ENCODE results near the gene KRT86. TPM values are rescaled to one million over a fixed set of nuclear protein-coding genes. Genes with fewer than 3 reads are reported as not detected.

KRT86 gene
- total RNA-seq, 2 donors from 2014 or later, result 0.56 to 2.1 TPM

GRCh38 chr12:52356762-52357580 is 82.5 kb downstream of the KRT86 start:
- no peaks in the 10 kb centered on the region for H3K36me3 Mint-ChIP-seq (ENCODE audit: low read depth)
- H3K4me1 Mint-ChIP-seq, result peaks cover under 1% of the 10 kb centered on the region
- H3K27me3 Mint-ChIP-seq, result peaks cover 4% of the 10 kb centered on the region
- H3K9me3 Mint-ChIP-seq, result no peaks in the 10 kb centered on the region
- peak overlapping the region; percentile 12 for H3K27ac Mint-ChIP-seq
- no peak overlapping the region for H3K4me3 Mint-ChIP-seq
- no peak for ATAC-seq (replicated peaks)

Other genes starting within 250 kb of the KRT86 start
- gene NR4A1, start 223.2 kb upstream of the KRT86 start, total RNA-seq, result 10 to 100 TPM in 1 of 2 donors, 1 to 10 TPM in 1; 9.9 to 47.6 TPM
- gene ATG101, start 204.7 kb upstream of the KRT86 start, total RNA-seq, result 10 to 100 TPM; 27.6 to 31.1 TPM
- not detected for gene SMIM41, start 194.9 kb upstream of the KRT86 start, total RNA-seq
- not detected for gene KRT80, start 82.6 kb upstream of the KRT86 start, total RNA-seq
- gene KRT7, start 41.4 kb upstream of the KRT86 start, total RNA-seq, result 10 to 100 TPM in 1 of 2 donors, 1 to 10 TPM in 1; 7.6 to 12.5 TPM
- not detected for gene KRT81, start 16.9 kb downstream of the KRT86 start, total RNA-seq
- gene KRT83, start 46.8 kb downstream of the KRT86 start, total RNA-seq, result not detected
- gene KRT85, start 92.8 kb downstream of the KRT86 start, total RNA-seq, result not detected
- not detected for gene KRT84, start 111.0 kb downstream of the KRT86 start, total RNA-seq
- gene KRT82, start 131.7 kb downstream of the KRT86 start, total RNA-seq, result not detected
- gene KRT75, start 159.7 kb downstream of the KRT86 start, total RNA-seq, result not detected
- not detected for gene KRT6B, start 177.5 kb downstream of the KRT86 start, total RNA-seq
- gene KRT6C, start 199.2 kb downstream of the KRT86 start, total RNA-seq, result not detected
- not detected for gene KRT6A, start 218.6 kb downstream of the KRT86 start, total RNA-seq
- gene KRT5, start 245.7 kb downstream of the KRT86 start, total RNA-seq, result not detected